Measurements from ENCODE around the gene TOMM34. TPM values are rescaled to one million over a fixed set of nuclear protein-coding genes. Genes with fewer than 3 reads are reported as not detected.

The TOMM34 gene
- total RNA-seq, 2 experiments from 2014 or later = 60.5 to 62.4 TPM

- Mint-ChIP-seq H3K4me3 (no peak overlapping the region), H3K4me1 (ENCODE audit: low read depth) (peaks cover 2% of the 10 kb centered on the region), H3K27ac (no peak overlapping the region), H3K27me3 (no peaks in the 10 kb centered on the region), H3K9me3 (no peaks in the 10 kb centered on the region), H3K36me3 (ENCODE audit: low read depth) (peaks cover 53% of the 10 kb centered on the region)
- ChIA-PET CTCF (no interaction called here), POLR2A (interaction anchor here (2.2 to 3.5 kb wide), 2 partner anchors 8 to 17 kb away, joined by 16 to 30 read pairs; partner anchors contain the start of gene TOMM34)
- intact Hi-C loops (cut with micrococcal nuclease) = no loop called here
- no peak for TF ChIP-seq CTCF (IDR thresholded peaks at IDR 0.05)
- ATAC-seq (no peak), DNase-seq (no peak)
Observed at GRCh38 chr20:44943828-44944227, 16.4 kb downstream of the TOMM34 start.

- intact Hi-C loops (cut with micrococcal nuclease) = no loop called here
- H3K4me1 Mint-ChIP-seq (ENCODE audit: low read depth) = peaks cover 2% of the 10 kb centered on the region
- ATAC-seq (no peak), DNase-seq (no peak)
- no peaks in the 10 kb centered on the region for H3K9me3 Mint-ChIP-seq
- no peak overlapping the region for H3K4me3 Mint-ChIP-seq
- peaks cover 60% of the 10 kb centered on the region for H3K36me3 Mint-ChIP-seq (ENCODE audit: low read depth)
- ChIA-PET POLR2A (interaction anchor here (0.6 to 3.5 kb wide), 8 partner anchors 10 to 196 kb away, joined by 3 to 30 read pairs (median 5); partner anchors contain the start of genes PABPC1L and TOMM34), CTCF (interaction anchor here (1.6 to 1.9 kb wide), 3 partner anchors 10 to 494 kb away, joined by 3 to 9 read pairs (median 5); no protein-coding TSS in a partner anchor)
- H3K27ac Mint-ChIP-seq = peak overlapping the region; percentile 30
- no peak for TF ChIP-seq CTCF (IDR thresholded peaks at IDR 0.05)
- H3K27me3 Mint-ChIP-seq = no peaks in the 10 kb centered on the region
Observed at GRCh38 chr20:44942264-44942973, 17.8 kb downstream of the TOMM34 start.

GRCh38 chr20:44941120-44941691 lies 19.0 kb downstream of the TOMM34 start:
- CTCF ChIA-PET = interaction anchor here (1.6 to 1.9 kb wide), 3 partner anchors 11 to 496 kb away, joined by 3 to 9 read pairs (median 4); no protein-coding TSS in a partner anchor
- intact Hi-C loops (cut with micrococcal nuclease) = no loop called here
- H3K4me1 Mint-ChIP-seq (ENCODE audit: low read depth) = peaks cover 2% of the 10 kb centered on the region
- peak; percentile 37 for ATAC-seq
- POLR2A ChIA-PET = interaction anchor here (0.7 to 3.5 kb wide), 8 partner anchors 8 to 142 kb away, joined by 3 to 30 read pairs (median 6); partner anchors contain the start of genes PABPC1L and TOMM34
- H3K27ac Mint-ChIP-seq = peak overlapping the region; percentile 47
- H3K9me3 Mint-ChIP-seq = no peaks in the 10 kb centered on the region
- peaks cover 58% of the 10 kb centered on the region for H3K36me3 Mint-ChIP-seq (ENCODE audit: low read depth)
- TF ChIP-seq CTCF (IDR thresholded peaks at IDR 0.05) = no peak
- no peaks in the 10 kb centered on the region for H3K27me3 Mint-ChIP-seq
- no peak overlapping the region for H3K4me3 Mint-ChIP-seq
- DNase-seq = no peak

GRCh38 chr20:44938637-44939036 lies 21.6 kb downstream of the TOMM34 start:
- DNase-seq (no peak), ATAC-seq (no peak)
- Mint-ChIP-seq H3K27ac (no peak overlapping the region), H3K27me3 (no peaks in the 10 kb centered on the region), H3K9me3 (no peaks in the 10 kb centered on the region), H3K4me3 (no peak overlapping the region), H3K36me3 (ENCODE audit: low read depth) (peaks cover 49% of the 10 kb centered on the region), H3K4me1 (ENCODE audit: low read depth) (no peaks in the 10 kb centered on the region)
- intact Hi-C loops (cut with micrococcal nuclease) = no loop called here
- no peak for TF ChIP-seq CTCF (IDR thresholded peaks at IDR 0.05)
- ChIA-PET CTCF (interaction anchor here (0.6 to 1.1 kb wide), 2 partner anchors 9 to 158 kb away, joined by 3 to 4 read pairs; no protein-coding TSS in a partner anchor), POLR2A (no interaction called here)

- no peak for TF ChIP-seq CTCF (IDR thresholded peaks at IDR 0.05)
- Mint-ChIP-seq H3K4me1 (ENCODE audit: low read depth) (no peaks in the 10 kb centered on the region), H3K36me3 (ENCODE audit: low read depth) (peaks cover 45% of the 10 kb centered on the region), H3K9me3 (no peaks in the 10 kb centered on the region), H3K4me3 (no peak overlapping the region), H3K27ac (no peak overlapping the region), H3K27me3 (no peaks in the 10 kb centered on the region)
- intact Hi-C loops (cut with micrococcal nuclease) = no loop called here
- DNase-seq = no peak
- ATAC-seq = no peak
- ChIA-PET CTCF (interaction anchor here (1.4 kb wide), 1 partner anchor 13 kb away, joined by 3 read pairs; no protein-coding TSS in a partner anchor), POLR2A (interaction anchor here (1.0 to 1.1 kb wide), 2 partner anchors 12 to 15 kb away, joined by 3 read pairs; no protein-coding TSS in a partner anchor)
Observed at GRCh38 chr20:44936510-44936909, 23.7 kb downstream of the TOMM34 start.
